RPMI8226 (cell line): Measurements from ENCODE around the gene ST6GAL1.

Source experiments
- DNase-seq: peaks from one replicate; pipeline ENCODE4 v3.0.0-alpha.2; 2015

ST6GAL1 gene

GRCh38 chr3:186917512-186918312 lies 12.6 kb upstream of the ST6GAL1 start:
- DNase-seq: no peak

- DNase-seq: no peak
These were observed 10.0 kb upstream of the ST6GAL1 start for GRCh38 chr3:186920301-186920700.

- no peak for DNase-seq
These were observed 9.5 kb upstream of the ST6GAL1 start for GRCh38 chr3:186920796-186921195.

- DNase-seq: no peak
These were observed 8.7 kb upstream of the ST6GAL1 start for GRCh38 chr3:186921578-186921977.

GRCh38 chr3:186922224-186922623 lies 8.1 kb upstream of the ST6GAL1 start:
- no peak for DNase-seq

- no peak for DNase-seq
These were observed 7.5 kb upstream of the ST6GAL1 start for GRCh38 chr3:186922790-186923189.

GRCh38 chr3:186923241-186923640 lies 7.1 kb upstream of the ST6GAL1 start:
- DNase-seq: no peak

- no peak for DNase-seq
These were observed 4.5 kb upstream of the ST6GAL1 start for GRCh38 chr3:186925826-186926225.

GRCh38 chr3:186929186-186929585 lies 1.1 kb upstream of the ST6GAL1 start:
- no peak for DNase-seq

- DNase-seq: no peak
These were observed 641 bp upstream of the ST6GAL1 start for GRCh38 chr3:186929685-186930084.

GRCh38 chr3:186930641-186931531 lies 560 bp downstream of the ST6GAL1 start:
- DNase-seq: peak; percentile 90

GRCh38 chr3:186931532-186932280 lies 1.4 kb downstream of the ST6GAL1 start:
- DNase-seq: peak; percentile 31

GRCh38 chr3:186932281-186933181 lies 2.2 kb downstream of the ST6GAL1 start:
- DNase-seq: no peak

GRCh38 chr3:186933816-186934215 lies 3.5 kb downstream of the ST6GAL1 start:
- no peak for DNase-seq

- DNase-seq: no peak
These were observed 4.8 kb downstream of the ST6GAL1 start for GRCh38 chr3:186935133-186935532.

- DNase-seq: no peak
These were observed 6.9 kb downstream of the ST6GAL1 start for GRCh38 chr3:186937017-186937875.

- no peak for DNase-seq
These were observed 8.4 kb downstream of the ST6GAL1 start for GRCh38 chr3:186938716-186939115.

GRCh38 chr3:186939536-186939935 lies 9.2 kb downstream of the ST6GAL1 start:
- no peak for DNase-seq

GRCh38 chr3:186940967-186941366 lies 10.6 kb downstream of the ST6GAL1 start:
- DNase-seq: no peak

GRCh38 chr3:186942168-186942567 lies 11.8 kb downstream of the ST6GAL1 start:
- no peak for DNase-seq

- no peak for DNase-seq
These were observed 15.0 kb downstream of the ST6GAL1 start for GRCh38 chr3:186945255-186945823.
